Astrocyte (in vitro differentiated cells and primary cell): ENCODE measurements around the gene TOR2A.

Experiments used
- CTCF ChIP-seq: IDR thresholded peaks from 2 replicates; pipeline ENCODE4 v1.5.1; 2011; ENCODE audit warnings: low read depth, mild to moderate bottlenecking, inconsistent platforms, low read length, moderate library complexity; ENCODE audit not compliant: insufficient read depth
- EZH2 ChIP-seq: IDR thresholded peaks from 2 replicates; pipeline ENCODE4 v1.6.1; 2012; ENCODE audit warnings: mild to moderate bottlenecking, low read length, inconsistent platforms; ENCODE audit not compliant: insufficient read depth

- TF ChIP-seq CTCF (no peak), EZH2 (no peak)
These were observed 46.7 kb upstream of the TOR2A start for GRCh38 chr9:127781806-127782205.
